HG03280 (cell line): ENCODE data around the gene ZCCHC24.

ENCODE experiments used
- ATAC-seq: cut with Tn5 transposase; IDR thresholded peaks from one replicate; pipeline ENCODE4 v1.9.1; 2021; ENCODE audit warnings: mild to moderate bottlenecking, moderate library complexity; ENCODE audit not compliant: unreplicated experiment

The ZCCHC24 gene

GRCh38 chr10:79385804-79386531 lies 59.5 kb downstream of the ZCCHC24 start:
- ATAC-seq, result no peak

- ATAC-seq, result no peak
These were observed 60.0 kb downstream of the ZCCHC24 start for GRCh38 chr10:79385392-79385795.

GRCh38 chr10:79384773-79385391 lies 60.5 kb downstream of the ZCCHC24 start:
- no peak for ATAC-seq

- no peak for ATAC-seq
These were observed 61.3 kb downstream of the ZCCHC24 start for GRCh38 chr10:79383974-79384606.

- ATAC-seq, result no peak
These were observed 62.9 kb downstream of the ZCCHC24 start for GRCh38 chr10:79382491-79382941.

- ATAC-seq, result no peak
These were observed 63.6 kb downstream of the ZCCHC24 start for GRCh38 chr10:79381804-79382221.

- ATAC-seq, result no peak
These were observed 64.3 kb downstream of the ZCCHC24 start for GRCh38 chr10:79380946-79381721.

GRCh38 chr10:79380125-79380945 lies 65.1 kb downstream of the ZCCHC24 start:
- no peak for ATAC-seq

GRCh38 chr10:79379512-79380124 lies 65.8 kb downstream of the ZCCHC24 start:
- ATAC-seq, result no peak

GRCh38 chr10:79378647-79379511 lies 66.5 kb downstream of the ZCCHC24 start:
- no peak for ATAC-seq

- no peak for ATAC-seq
These were observed 67.1 kb downstream of the ZCCHC24 start for GRCh38 chr10:79378383-79378646.

- no peak for ATAC-seq
These were observed 67.7 kb downstream of the ZCCHC24 start for GRCh38 chr10:79377557-79378382.

GRCh38 chr10:79376751-79377556 lies 68.5 kb downstream of the ZCCHC24 start:
- ATAC-seq, result no peak

GRCh38 chr10:79376078-79376628 lies 69.3 kb downstream of the ZCCHC24 start:
- no peak for ATAC-seq

- no peak for ATAC-seq
These were observed 69.9 kb downstream of the ZCCHC24 start for GRCh38 chr10:79375321-79376077.

- ATAC-seq, result no peak
These were observed 70.9 kb downstream of the ZCCHC24 start for GRCh38 chr10:79374312-79375191.
